ENCODE results near the gene MRPS12. TPM values are rescaled to one million over a fixed set of nuclear protein-coding genes. Genes with fewer than 3 reads are reported as not detected.
A peak's percentile ranks its signal among the peaks of the same experiment; 100 is the strongest.

MRPS12 gene
- total and polyA plus RNA-seq, 2 of the 13 experiments (the other 11 are each of a cell fraction or from before 2014, with no cell fraction given), result 27.5 to 54.8 TPM

GRCh38 chr19:38945562-38946228 is 15.0 kb downstream of the MRPS12 start (continued):
- TF ChIP-seq ZNF576 (CRISPR knock-in tag; IDR thresholded peaks at IDR 0.05), result no peak
- no peak for TF ChIP-seq ZNF629 (CRISPR knock-in tag; conservative IDR thresholded peaks at IDR 0.05)
- TF ChIP-seq ZNF574 (CRISPR knock-in tag; IDR thresholded peaks at IDR 0.05), result no peak
- 0 out of 2 replicates have a peak, but pooled peaks have one; percentile 16 for TF ChIP-seq KDM5B (CRISPR knock-in tag; IDR thresholded peaks at IDR 0.05; ENCODE audit: borderline replicate concordance)
- TF ChIP-seq RNF219 (CRISPR knock-in tag; IDR thresholded peaks at IDR 0.05), result no peak
- TF ChIP-seq ATF1 (CRISPR knock-in tag; IDR thresholded peaks at IDR 0.05), result no peak
